HG02884 (cell line): ENCODE measurements around the gene NCAM2.
A peak's percentile ranks its signal among the peaks of the same experiment; 100 is the strongest.

Experiments used
- ATAC-seq: cut with Tn5 transposase; IDR thresholded peaks from one replicate; pipeline ENCODE4 v1.9.1; 2021; ENCODE audit warnings: mild to moderate bottlenecking, moderate library complexity; ENCODE audit not compliant: unreplicated experiment

Gene NCAM2

DNA sequence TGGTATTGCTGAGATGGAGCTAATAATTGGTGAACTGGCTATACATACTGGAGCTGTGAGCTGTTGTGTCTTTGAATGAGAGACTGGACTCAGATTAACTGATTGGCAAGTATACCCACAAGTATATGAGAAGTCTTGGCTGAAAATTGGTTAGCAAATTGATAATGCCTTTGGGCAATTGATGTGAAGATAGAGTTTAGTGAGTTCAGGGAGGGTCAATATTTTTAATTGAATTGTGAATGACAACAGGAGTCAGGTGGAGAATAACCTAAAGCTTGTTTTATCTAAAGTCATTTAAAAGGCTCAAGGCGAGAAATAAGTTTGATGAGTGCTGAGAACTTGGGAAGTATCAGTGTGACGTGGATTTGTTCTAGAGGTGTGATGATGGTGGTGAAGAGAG, 27.5 kb downstream of the NCAM2 start:
- no peak for ATAC-seq

DNA sequence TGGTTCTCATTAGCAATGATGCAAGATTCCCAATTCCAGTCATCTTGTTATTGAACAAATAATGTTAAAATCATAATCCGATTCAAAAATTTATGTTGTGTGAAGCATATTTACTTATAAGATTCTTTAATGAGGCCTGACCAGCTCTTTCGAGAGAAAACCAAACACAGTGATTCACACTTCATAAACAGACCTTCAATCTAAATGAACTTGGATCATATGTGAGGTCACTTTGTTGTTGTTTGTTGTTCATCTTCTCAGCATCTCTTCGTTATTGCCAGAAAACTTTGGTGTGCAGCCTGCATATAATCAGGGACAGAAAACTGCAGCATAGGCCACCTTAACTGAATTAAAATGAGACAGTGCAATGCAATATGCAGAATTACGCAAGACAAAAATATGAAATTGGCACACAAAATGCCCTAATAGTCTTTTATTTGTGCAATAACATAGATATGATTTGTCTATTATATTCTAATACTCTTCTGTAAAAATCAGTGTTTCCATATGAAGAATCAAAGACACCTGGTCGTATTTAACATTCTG, 30.1 kb downstream of the NCAM2 start:
- ATAC-seq: no peak

DNA sequence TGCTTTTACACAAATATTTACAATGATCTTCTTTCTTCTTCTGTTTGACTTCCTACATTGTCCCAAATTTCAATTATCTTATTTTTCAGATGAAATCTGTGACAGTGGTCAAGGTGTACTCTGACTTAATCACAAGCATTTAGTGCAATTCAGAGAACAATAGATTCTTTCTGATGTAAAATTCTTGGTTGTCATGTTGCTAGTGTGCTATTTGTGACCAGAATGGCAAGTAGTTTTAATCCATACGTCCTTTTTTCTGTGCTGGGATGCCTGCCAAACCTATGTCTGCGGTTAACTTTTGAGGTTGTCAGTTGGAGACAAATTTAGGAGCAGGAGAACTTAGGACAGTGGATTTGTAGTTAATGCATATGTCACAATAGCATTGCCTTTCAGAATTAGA, 31.0 kb downstream of the NCAM2 start:
- ATAC-seq: no peak

DNA sequence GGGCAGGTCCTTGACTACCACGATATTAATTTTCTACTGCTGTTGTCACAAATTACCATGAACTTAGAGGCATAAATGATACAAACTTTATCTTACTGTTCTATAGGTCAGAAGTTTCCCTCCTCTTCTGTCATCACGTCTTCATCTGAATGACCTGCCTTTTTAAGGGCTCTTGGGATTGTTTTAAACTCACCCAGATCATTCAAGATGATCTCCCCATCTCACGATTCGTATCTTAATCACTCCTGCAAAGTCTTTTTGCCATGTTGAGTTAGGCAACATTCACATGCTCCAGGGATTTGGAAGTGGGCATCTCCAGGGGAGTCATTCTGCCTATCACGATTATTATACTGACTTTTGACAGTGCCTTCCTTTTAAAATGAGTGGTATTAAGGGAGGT, 32.1 kb downstream of the NCAM2 start:
- no peak for ATAC-seq

DNA sequence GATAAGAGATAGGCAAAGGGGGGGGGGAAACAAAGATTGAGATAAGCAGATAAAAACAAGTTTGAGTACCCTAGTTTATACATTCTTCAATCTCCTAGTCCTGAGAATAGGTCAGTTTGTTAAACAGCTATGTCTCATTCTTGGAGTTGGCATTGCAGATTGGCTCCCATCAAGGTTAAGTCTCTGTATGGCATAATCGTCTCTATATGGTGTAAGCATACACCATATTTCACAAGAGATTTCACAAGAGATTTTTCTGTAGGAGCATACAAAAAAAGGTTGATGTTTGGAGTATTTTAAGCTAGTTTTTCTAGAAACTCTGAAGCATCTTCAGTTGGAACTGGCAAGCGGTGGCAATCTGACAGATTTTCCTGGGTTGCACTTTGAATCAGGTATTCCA, 35.8 kb downstream of the NCAM2 start:
- ATAC-seq: no peak

DNA sequence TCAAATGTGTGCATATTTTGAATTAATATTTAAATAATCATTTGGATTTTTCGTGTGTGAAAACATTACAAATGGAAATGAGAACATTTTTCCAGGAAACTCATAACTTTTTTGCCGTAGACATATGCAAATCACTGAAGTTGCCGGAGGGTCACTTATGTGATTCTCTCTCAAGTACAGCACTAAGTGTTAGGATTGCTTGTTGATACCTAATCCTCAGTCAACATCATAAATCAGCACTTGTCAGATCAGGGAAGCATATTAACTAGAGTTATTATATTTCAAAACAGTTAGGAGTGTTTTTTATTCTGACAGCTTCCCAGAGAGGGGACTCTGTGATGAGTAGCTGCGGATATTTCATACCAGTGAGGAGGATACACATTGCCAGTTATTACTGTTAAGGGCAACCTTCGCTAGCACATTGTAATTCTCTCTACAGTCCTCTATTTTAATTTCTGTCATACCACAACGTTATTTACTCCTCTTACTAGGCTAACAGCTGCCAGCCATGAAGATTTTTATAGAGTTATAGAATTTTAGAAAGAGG, 41.5 kb downstream of the NCAM2 start:
- ATAC-seq: no peak

DNA sequence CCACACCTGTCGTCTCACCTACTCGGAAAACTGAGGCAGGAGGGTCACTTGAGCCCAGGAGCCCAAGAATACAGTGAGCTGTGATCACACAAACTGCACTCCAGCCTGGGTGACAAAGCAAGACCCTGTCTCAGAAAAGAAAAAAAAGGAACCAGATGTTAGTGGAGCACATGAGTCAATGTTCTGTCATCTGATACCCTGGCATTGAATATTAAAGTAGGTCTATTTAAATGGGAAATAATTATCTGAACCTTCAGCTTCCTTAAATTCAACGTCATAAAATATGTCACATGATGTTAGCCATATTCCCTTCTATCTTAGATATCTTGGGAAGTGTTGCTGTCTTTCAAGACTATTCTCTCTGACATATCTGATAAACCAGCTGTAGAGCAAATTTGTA, 47.3 kb downstream of the NCAM2 start:
- ATAC-seq: no peak

DNA sequence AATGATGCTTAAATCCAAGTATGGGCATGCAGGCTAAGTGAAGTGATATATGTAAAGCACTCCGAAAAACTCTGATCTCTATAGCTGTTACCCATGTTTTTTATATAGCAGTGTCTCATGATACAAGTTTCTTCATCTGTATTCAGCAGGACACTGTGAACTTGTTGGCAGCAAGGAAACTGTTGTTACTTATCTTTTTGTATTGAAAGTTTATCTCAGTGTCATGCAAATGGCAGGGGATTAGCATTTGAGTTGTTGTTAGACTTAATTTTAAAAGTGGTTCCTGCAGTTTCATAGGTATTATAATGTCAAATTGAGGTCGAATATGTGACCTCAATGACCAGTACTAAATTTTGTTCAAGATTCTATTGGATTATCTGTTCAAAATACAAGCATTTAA, 47.9 kb downstream of the NCAM2 start:
- ATAC-seq: no peak

DNA sequence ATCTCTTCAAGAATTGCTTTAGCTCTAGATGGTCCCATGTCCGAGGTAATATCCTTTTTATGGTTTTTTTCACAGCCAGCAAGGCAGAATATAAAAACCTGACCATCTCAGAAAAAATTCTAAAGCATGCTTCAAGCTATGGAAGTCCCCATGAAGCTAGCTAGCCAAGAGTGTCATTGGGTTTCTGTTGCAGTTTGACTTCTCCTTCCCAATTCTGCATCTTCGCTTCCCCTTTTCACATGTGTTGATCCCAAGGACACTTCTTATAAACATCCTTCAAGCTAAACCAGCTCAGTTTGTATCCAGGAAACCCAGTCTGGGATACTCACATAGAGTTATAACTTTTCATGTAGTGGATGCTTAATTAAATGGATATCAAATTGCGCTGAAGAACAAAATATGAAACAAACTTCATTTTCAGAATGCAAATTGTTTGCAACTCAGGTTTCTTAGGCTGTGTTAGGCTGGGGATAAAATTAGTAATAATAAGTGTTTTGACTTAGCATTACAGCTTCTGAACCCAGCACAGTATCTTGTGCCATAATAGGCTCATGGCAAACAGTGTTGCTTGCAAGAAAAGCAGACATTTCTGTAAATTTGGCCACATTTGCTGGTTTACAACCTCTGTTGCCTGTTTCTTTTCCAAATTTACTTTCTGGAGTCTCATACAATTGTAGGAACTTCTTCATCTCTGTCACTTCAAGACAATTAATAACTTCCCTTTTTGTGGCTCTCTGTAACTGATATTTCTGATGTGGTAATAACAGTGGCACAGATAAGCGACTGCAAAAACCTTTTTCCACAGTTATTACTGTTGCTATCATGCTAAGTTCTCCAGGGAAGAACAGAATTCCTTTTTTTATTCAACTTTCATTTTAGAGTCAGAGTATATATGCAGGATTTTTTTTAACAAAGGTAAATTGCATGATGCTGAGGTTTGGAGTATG, 53.2 kb downstream of the NCAM2 start:
- peak; percentile 67 for ATAC-seq

DNA sequence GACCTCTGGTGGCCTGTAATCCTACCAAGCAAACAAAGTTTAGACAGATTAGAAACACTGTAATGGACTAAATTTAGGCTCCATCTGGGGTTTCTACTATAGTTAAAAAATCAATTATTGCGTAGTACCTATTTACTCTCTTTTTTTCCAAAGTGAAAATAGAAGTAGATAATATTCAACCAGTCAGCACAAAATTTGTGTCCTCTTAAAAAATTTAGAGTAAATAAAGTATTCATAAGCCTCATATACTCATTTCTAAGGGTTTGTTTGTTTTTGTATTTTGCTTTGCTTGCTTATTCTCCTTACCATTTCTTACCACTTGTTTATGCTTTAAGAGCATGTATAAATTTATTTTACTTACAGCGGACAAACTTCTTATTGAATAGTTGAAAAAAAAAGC, 54.5 kb downstream of the NCAM2 start:
- ATAC-seq: no peak

DNA sequence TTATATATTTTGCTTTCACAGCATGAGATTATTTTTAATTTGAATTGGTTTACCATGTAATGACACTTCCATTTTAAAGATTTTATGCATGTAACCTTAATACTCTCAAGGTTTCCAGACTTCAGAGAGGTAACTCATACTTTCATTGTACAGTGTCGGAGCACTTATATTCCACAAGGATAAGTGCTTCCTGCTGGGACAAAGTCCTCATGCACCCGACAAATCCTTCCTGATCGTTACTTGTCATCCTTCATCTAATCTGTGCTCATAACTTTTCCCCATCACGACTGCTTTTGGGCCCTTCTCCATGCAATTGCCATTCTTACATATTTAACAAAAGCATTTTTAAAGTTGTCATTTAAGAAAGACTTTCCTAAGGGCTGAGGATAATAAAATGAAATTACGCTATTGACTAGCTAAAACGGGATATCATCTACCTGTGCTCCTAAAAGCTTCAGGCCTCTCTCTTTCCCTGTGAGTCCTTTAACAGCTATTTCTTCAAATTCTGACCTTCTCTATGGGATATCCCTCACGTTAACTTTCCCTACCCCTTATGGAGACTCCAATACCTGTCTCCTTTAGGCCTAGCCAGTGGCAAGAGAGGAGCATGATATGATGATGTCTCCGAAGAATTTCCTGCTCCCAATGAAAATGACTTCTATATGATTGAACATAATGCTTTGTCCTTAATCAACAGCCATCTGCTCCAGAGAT, 59.3 kb downstream of the NCAM2 start:
- ATAC-seq: no peak

DNA sequence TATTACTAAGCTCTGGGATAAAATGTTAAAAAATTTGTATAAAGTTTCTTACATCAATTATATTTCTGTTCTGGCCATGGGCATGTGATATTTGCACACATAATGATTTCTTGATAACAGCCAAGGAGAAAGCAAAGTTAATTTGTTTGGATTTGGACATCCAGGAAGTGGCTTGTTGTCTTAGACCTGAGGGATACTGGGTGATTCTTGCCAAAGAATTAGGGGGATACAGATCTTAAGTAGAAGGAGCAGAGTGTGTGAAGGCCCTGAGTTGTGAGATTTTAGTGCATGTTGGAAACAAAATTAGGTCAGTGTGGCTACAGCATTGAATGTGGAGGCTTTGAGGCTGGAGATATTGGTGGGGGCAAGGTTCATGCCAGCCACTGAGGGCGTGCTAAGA, 65.6 kb downstream of the NCAM2 start:
- ATAC-seq: no peak

DNA sequence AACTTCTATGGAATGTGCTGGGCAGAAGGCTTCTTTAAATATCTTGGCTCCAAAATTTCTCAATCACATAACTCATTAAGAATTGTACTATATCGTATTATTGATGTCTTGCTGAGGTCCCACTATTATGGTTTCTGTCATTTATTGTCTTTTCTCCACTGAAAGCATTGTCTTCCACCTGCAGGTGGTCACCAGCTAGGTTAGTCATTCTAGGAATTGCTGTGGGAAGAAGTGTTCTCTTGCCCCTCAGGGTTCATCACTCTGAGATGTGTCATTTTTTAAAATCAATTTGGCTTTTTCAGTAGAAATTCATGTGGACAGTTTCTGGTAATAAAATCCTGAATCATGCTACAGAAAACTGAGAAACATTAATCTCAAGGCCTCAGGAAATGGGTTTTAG, 66.1 kb downstream of the NCAM2 start:
- ATAC-seq: no peak

DNA sequence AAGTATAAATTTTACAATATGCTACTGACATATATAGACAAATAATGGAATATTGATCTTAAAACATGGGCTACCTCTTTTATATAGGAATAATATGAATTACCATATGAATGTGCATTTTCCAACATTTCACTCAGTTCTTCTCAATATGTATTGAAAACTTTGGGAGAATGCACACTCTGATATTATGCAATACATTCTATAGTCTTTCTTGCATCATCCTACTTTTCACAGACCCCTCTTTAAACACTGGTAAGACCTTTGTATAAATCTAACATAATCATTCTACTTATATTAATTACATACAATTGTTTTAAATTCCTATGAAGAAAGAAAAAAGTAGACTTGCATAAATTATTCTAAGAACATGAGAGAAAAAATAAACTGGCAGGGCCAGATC, 69.2 kb downstream of the NCAM2 start:
- ATAC-seq: no peak

DNA sequence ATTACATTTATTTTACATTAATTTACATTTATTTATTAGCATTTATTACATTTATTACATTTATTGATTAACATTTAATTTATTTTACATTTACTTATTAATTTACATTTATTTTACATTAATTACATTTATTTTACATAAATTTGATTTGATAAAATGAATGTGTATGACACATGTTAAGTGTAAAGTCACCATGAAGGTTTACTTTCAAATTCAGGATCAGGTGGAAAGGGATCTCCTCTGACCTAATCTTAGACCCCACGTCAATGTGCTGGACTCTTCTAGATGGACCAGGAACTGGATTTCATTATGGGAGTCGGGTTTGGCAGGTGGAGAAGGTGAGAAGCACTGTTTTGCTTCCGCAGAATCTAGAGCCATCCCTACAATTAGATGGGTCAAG, 76.1 kb downstream of the NCAM2 start:
- ATAC-seq: no peak

DNA sequence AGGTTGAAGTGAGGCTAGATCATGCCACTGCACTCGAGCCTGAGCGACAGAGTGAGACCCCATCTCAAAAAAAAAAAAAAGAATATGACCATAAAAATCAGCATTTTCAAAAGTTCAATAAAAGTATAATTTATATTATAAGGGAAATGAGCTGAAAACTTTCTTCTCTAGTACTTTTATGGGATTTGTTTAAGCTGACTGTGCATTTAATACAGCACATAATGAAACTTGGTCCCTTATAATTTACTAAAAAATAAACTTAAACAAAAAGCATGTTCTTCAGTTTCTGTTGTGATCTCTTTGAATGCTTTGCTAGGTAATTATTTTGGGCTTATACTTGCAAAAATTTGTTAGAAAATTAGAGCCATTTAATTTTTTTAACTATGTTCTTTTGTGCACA, 77.8 kb downstream of the NCAM2 start:
- ATAC-seq: no peak

DNA sequence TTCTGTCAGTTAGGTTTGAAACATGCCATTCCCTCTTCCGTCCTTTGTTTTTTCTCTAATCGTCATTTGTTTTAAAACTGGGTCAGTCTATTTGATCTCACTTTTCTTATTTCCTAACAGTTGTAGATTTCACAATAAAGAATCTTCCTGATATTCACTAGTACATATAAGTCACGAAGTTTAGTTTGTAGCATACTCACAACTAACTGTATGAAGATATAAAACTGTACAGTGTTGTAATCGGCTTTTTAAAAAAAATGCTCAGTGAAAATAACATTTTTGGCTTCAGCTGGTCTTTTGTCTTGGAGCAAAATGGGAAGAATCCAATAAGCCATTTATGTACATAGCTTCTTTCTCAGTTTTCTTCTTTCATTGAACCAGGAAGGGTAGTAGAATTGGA, 78.3 kb downstream of the NCAM2 start:
- ATAC-seq: no peak

DNA sequence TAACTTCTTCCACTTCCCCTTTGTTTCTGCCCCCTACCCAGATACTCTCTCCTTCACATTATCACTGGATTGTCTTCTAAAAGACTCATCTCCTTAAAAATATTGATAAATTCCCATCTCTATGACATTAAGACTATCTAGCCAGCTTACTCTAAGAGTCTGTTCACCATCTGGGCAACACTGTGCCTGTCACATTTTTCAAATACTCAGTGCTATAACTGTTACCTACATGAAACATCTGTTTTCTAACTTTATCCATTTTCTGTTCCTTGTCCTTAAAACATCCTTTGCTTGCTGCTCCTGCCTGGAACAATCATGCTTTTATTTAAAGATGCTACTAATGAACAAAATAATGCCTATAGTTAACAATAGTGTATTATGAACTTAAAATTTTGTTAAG, 81.4 kb downstream of the NCAM2 start:
- ATAC-seq: no peak

DNA sequence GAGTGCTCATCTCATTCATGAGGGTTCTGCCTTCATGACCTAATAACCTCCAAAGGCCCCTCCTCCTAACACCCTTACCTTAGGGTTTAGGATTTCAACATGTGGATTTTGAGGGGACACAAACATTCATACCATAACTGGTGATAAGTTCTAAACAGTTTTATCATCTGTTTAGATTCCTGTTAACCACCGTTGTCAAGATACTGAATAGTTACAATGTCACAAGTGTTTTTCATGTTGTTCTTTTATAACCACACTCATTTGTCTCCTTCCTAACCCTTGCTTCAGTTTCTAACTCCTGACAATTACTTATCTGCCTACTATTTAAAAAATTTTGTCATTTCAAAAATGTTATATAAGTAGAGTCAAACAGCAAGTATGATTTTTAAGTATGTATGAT, 86.0 kb downstream of the NCAM2 start:
- no peak for ATAC-seq

DNA sequence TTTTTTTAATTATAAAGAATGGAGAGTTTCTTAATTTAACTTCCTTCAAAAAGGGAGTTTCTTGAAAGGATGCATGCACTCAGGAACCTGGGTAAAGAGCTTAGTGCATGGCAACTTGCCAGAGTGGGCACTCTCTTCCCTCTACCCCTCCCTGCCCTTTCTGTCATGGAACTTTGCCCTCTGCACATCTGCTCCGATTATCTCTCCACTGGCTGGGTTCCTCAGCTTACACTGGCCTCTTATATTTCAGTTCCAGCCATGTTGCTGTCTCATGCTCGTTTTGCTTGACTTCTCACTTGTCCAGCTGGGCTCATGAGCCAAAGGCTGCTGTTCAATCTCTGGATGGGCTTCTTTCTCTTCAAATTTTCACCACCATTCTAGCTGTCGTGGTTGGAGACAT, 87.0 kb downstream of the NCAM2 start:
- ATAC-seq: no peak

DNA sequence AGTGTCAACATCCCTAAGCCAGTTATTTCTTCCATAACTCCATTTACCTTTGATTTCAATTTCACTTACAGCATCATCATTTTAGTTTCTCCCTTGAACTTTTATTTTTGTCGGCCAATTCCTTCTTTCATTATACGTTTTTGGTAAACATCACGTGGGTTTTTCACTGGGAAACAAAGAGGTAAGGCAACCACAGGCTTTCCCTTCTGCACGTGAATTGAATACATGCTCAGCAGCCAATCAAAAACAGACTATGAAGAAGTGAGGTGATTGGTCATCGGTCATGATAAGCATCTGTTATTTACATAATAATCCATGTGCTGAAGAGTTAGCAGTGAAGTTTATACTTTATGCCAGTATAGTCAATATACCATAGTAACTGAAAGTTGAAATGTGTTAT, 98.7 kb downstream of the NCAM2 start:
- ATAC-seq: no peak

DNA sequence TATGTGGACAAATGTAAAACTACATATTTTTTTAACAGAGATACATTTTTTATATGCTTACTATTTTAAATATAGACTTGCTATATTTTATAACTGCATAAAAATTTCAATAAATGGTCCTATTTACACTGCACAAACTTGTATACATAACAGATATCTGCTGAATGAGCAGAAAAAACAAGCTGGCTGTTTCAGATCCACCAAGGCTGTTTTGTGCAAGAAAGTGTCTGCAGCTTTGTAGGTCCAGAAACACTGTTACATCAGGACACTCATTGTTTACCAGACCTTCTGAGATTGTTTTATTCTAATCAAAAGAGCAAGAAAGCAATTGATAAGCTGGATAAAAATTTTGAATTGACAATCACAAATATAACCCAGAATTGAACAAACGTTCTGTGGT, 99.3 kb downstream of the NCAM2 start:
- no peak for ATAC-seq
